Activated CD8-positive, alpha-beta memory T cell treated with anti-CD3 and anti-CD28 coated beads for 1 hour (primary cell): ENCODE results near the gene BMF.
"Not testable (repeated sequence)": the region's sequence is repeated elsewhere in the genome, so short reads cannot be mapped to it uniquely, and the experiment has no call there.

ENCODE experiments used
- DNase-seq, 2 donors: peaks; one replicate each; pipeline ENCODE4 v3.0.0-alpha.2; 2020; ENCODE audit warnings: low read depth in 1 of 2; ENCODE audit errors: extremely low read depth in 1 of 2

BMF gene

DNA sequence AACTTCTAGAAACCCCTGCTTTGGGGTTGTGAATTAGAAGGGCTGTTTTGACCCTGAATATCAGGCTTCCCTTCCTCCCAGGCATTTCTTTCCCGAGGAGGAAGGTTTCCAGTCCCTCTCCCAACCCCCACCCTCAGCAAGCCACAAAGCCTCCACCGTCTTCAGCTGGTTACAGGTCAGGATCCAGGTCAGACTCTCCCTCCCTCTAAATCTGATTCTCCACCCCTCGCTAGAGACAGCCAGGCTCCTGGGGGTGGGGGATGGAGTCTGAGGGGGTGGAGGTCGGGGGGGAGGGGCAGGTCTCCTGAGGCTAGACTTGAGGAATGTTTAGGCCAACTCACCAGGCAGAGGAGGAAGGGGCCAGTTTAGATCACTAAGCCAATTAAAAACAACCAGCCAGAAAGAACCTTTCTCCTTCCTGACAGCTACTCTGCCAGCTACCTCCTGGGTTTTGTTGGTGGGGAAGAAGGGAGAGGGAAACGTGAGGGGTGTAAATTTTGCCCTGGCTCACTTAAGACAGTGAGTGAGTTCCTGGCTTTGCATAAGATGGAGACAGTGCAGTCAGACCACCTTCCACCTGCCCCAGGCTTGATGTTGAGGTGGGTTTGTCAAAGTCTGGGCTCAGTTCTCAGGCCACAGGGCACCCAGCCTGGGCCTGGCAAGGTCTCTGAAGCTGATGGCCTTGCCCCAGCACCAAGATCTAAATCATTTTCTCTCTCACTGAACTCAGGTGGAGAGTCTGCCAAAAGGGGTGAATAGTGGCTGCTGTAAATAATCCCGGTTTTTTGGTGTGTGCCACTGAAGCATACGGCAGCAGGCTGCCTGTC is 19.5 kb downstream of the BMF start:
- no peak for DNase-seq

DNA sequence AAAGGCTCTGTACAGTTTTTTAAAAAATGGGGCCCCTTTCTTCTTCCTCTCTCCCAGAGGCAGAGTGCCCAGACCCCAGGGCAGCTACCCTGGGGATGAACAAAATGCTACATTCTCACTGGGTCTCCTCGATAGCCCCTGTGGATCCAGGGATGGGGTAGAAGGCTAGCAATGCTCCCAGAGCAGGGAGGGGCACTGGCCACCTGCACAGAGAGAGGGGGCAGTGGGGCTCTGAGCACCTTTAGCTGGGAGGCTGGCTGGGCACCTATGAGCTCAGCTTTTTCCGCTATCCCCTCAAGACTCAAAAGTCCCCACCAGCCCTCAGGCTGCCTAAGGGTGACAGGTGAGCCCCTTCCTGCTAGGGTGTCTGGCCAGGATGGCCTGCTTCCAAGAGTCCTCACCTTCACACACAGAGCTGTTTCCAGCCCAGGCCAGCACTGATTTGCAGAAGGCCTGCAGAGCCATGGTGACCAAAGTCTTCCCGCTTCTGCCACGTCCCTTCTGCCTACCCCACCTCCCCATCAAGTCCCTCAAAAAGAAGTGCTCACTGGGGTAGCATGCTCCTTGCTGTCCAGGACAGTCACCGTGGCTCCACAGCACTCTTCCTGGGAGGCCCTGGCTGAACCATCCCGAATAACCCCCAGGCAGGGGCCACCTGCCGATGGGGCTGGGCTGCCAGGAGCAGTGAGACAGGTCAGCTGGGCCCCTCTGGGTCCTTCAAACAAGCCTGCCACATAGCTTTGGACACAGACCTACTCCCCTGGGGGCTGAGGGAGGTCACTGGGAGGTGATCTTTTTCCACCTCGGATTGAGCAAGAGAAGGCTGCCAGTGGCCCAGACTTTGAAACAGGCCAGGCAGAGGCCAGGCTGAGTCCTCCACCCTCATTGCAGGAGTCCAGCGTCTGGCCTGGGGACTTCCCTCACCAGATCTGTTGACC is 20.4 kb downstream of the BMF start:
- DNase-seq, result no peak

DNA sequence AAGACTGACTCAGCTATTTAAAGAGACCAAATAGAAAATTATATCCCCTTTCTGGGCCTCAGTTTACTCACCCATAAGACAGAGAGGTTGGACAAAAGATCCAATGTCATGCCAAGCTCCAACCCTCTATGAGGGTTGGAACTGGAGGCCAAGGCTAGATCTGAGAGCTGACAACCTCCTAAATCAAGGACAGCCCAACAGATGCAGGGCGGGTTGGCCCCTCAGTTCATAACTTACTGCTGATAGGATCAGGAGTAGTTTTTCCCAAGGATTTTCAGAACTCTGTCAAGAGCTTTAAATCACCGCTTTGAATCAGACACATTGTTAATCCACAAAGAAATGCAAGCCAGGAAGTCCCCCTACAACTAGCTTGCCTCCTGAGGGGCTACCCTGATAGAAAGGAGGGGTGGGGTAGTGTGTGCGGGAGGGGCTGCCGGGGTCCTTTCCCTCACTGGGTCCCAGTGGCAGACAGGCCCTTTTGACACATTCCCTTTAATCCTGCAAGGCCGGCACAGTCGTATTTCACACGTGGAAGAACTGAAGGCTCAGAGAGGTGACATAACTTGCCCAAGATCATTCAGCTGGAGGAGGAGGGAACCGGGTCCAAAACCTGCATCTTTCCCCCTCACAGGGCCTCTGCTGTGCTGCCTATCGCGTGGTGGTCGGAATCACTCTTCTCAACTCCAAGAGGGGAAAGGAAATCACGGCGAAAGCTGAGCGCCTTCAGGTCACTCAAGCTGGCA is 21.4 kb downstream of the BMF start:
- DNase-seq, result no peak

DNA sequence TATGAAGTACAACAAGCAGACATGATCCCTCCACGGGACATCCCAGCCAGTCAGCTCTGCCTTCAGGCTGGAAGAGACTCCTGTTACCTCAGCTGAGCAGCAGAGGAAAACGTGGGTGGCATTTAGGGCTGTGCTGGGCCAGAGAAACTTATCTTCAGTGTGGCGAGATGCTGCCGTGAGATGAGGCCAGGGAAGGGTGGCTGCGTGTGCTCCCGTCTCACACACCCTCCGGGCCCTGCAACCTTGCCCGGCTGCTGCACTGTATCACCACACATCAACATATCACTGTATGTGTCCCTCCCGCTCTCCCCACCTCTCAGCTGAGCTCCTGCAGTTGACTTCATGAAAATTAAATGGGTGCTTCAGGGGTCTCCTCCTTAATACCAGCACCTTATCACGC is 23.4 kb downstream of the BMF start:
- DNase-seq, result no peak

GRCh38 chr15:40084650-40085049 is 24.0 kb downstream of the BMF start:
- DNase-seq, result no peak

GRCh38 chr15:40082195-40082883 is 26.3 kb downstream of the BMF start:
- DNase-seq, result no peak

DNA sequence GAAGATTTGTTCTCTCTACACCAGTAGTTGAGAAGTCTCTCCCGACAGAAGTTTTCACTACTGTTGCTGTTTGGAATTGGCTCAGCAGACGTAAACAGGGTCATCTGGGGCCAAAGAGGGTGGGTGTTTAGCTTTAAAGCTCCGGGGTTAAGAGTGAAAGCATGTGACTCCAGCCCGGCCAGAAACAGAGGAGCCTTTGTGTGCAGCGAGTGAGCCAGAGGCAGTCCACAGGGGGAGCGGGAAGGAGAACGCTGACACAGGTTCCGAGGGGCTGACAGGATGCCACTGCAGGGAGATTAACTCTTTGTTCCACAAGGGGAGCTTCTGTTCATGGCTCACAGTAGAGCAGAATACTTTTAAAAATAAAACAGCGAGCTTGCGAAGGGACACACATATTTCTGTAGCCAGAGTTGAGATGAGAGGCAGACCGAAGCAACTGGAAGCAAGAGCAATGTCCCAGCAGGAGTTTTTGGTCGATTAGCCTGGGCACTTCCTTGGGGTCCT is 26.9 kb downstream of the BMF start:
- DNase-seq, result no peak

DNA sequence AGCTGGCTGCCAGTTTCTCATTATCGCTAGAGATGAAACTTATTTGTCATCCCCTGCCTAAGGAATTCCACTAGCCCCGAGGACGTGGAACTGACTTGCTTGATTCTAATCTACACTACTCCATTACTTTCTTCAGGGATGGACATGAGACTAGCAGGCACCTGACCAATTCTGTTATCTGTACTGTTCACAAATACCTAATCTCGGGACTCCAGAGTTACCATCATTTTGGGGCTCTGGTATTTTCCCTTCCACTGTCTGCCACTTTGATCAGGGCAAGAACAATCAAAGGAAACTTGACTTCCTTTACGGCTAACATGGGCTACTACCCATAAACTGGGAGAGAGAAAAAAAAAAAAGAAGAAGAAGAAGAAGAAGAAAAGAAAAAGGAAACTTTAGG is 27.8 kb downstream of the BMF start:
- no peak for DNase-seq

DNA sequence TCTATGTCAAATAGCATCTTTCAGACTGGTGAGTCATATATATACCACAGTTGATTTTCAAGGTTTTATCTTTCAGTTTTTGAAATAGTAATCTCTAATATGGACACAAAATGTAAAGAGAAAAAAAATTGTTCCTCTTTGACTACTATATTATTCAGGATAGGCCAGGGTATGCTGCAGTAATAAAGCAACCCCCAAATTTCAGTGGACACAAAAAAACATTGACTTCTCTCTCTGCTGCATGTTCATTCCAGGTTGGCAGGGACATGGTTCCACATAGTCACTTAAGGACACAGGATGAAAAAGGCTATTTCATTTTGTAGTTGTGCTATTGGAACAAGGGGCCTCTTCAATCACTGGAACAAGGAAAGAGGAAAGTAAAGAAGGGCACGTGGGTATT is 28.6 kb downstream of the BMF start:
- DNase-seq, result no peak

DNA sequence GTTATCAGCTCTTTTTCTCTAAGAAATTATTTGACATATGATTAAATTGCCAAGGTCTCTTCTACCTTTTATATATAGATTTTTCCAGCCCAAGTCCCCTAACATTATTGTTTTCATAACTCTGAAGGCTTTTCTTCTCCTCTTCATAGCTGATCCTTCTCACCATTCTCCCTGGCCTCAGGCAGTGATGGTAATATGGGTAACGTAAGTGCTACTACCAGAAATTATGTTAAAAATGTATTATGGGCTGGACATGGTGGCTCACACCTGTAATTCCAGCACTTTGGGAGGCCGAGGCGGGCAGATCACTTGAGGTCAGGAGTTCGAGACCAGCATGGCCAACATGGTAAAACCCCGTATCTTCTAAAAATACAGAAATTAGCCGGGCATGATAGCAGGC is 29.2 kb downstream of the BMF start:
- DNase-seq, result no peak

DNA sequence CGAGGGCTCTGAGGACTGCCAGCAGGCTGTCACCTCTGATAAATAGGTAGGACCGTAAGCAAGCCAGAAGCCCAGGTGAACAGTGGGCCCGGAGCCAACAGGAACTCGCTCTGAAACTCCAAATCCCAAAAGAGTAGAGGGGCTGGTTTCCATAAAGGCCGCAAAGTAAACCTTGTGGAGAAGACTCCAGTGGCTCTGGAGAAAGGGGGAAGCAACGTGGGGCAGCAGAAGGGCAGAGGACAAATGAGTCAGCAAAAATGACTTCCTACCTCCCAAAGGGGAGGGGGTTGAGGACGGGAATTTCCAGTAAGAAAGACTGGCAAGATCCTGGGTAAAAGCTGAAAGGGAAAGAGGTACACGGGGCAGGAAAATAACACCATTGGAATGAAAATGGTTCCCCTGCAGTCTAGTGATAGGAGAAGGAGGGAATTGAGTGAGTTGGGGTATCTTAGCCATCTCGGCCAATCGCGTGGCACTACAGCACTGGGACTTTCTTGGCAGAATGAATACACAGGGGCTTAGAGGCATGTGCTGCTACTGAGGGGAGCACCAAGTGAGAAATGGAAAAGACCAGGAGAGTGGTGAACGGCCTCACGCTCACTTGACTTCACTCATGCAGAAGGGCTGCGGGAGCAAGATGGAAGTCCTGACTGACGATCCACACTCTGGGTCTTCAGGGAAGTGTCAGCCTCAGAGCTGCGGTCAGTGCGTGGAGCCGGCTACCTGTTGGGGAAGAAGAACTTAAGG is 33.2 kb downstream of the BMF start:
- DNase-seq, result no peak

DNA sequence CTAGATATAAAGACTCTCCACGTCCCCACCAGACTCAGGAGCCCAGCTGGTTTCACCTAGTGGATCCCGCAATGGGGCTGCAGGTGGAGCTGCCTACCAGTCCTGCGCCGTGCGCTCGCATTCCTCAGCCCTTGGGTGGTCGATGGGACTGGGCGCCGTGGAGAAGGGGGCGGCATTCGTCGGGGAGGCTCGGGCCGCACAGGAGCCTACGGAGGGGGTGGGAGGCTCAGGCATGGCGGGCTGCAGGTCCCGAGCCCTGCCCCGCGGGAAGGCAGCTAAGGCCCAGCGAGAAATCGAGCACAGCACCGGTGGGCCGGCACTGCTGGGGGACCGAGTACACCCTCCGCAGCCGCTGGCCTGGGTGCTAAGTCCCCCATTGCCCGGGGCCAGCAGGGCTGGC is 34.0 kb downstream of the BMF start:
- not testable (repeated sequence) for DNase-seq

DNA sequence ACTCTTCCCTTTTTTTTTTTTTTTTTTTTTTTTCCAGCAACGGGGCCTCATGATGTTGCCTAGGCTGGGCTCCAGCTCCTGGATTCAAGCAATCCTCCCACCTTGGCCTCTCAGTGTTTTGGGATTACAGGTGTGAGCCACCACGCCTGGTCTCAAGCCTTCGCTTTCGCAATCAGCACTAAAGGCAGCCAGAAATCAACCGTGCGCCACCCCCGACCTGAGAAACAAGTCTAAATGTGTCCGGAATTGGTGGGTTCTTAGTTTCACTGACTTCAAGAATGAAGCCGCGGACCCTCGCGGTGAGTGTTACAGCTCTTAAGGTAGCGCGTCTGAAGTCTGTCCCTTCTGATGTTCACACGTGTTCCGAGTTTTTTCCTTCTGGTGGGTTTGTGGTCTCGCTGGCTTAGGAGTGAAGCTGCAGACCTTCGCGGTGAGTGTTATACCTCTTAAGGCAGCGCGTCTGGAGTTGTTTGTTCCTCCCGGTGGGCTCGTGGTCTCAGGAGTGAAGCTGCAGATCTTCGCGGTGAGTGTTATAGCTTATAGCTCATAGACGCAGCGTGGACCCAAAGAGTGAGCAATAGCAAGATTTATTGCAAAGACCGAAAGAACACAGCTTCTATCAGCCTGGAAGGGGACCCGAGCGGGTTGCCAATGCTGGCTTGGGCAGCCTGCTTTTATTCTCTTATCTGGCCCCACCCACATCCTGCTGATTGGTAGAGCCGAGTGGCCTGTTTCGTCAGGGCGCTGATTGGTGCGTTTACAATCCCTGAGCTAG is 34.8 kb downstream of the BMF start:
- not testable (repeated sequence) for DNase-seq

DNA sequence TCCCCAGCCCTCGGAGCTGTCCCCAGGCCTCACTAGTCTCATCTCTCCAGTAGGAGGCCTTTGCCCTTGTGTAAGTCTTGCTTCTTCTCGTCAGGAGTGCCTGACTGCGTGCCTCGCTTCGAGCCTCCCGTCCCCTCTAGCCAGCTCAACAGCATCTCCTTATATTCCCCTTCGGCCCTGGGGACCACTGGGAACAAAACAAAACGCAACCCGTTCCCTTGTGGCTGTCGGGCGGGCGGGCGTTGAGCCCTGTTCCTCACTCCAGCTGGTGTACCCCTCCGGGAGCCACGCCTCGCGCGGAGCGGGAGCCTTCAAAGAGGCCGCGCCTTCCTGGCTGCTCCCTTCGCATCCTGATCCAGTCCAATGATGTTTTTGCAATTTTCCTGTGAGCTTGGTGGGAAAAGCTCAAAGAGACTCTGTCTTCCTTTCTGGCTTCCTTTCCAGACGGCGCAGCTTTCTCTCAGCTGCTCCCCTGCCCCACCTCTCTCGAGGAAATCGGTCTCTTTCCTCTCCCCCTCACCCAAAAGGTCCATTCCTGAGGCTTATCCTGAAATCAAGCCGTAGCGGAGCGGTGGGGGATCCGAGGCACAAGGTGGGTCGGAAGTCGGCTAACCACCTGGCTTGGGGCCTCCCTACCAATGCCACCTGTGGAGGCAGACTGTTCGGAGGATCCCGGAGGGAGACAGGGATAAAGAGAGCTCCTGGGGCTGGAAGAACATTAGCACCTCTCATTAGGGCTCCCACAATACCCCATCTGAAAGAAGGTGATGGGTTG is 36.3 kb downstream of the BMF start:
- DNase-seq, result no peak

- DNase-seq, result no peak
These were observed 38.0 kb downstream of the BMF start for GRCh38 chr15:40070608-40071218.

GRCh38 chr15:40070166-40070557 is 38.5 kb downstream of the BMF start:
- DNase-seq, result no peak

GRCh38 chr15:40069178-40070165 is 39.2 kb downstream of the BMF start:
- DNase-seq, result no peak
